Upper lobe of left lung (tissue), 6 donors: ENCODE measurements around the gene GMDS. TPM values are rescaled to one million over a fixed set of nuclear protein-coding genes. Genes with fewer than 3 reads are reported as not detected.
A peak's percentile ranks its signal among the peaks of the same experiment; 100 is the strongest.

Experiments
- ATAC-seq, 2 donors: fragments of 200-7000 bp; cut with Tn5 transposase; one replicate each; pipeline ENCODE4 v1.9.1; 2022; ENCODE audit warnings: mild to moderate bottlenecking in 2 of 2, moderate library complexity in 2 of 2; ENCODE audit not compliant: low FRiP score in 2 of 2
- DNase-seq, 2 donors: peaks; one replicate each; pipeline ENCODE4 v3.0.0-alpha.2; 2019 to 2020
- H3K27ac ChIP-seq, 4 donors: fragments of 200-600 bp; sonication (generic); one replicate each; pipeline ENCODE4 v1.5.1; 2016 to 2019
- H3K27me3 ChIP-seq, 4 donors: fragments of 200-600 bp; sonication (generic); one replicate each; pipeline ENCODE4 v1.5.1; 2017 to 2019
- H3K36me3 ChIP-seq, 4 donors: fragments of 200-600 bp; sonication (generic); one replicate each; pipeline ENCODE4 v1.5.1; 2016 to 2019
- H3K4me1 ChIP-seq, 4 donors: fragments of 200-600 bp; sonication (generic); one replicate each; pipeline ENCODE4 v1.5.1; 2018 to 2019
- H3K4me3 ChIP-seq, 4 donors: fragments of 200-600 bp; sonication (generic); one replicate each; pipeline ENCODE4 v1.5.1; 2017 to 2019; ENCODE audit warnings: mild to moderate bottlenecking in 2 of 4, moderate library complexity in 1 of 4
- H3K9me3 ChIP-seq, 4 donors: fragments of 200-600 bp; sonication (generic); one replicate each; pipeline ENCODE4 v1.5.1; 2018 to 2019
- EP300 ChIP-seq, 4 donors: sonication (generic); formaldehyde crosslinking; IDR thresholded peaks; one replicate each; pipeline ENCODE4 v1.5.1; 2017; ENCODE audit warnings: antibody characterized with exemption in 4 of 4, control low read depth in 2 of 4
- POLR2A ChIP-seq, 4 donors: fragments of 450-650 bp; IDR thresholded peaks; one replicate each; pipeline ENCODE4 v1.5.1; 2016 to 2017; ENCODE audit warnings: antibody characterized with exemption in 4 of 4, mild to moderate bottlenecking in 2 of 4
- POLR2AphosphoS5 ChIP-seq, 2 donors: sonication (generic); formaldehyde crosslinking; IDR thresholded peaks; one replicate each; pipeline ENCODE4 v1.5.1; 2017; ENCODE audit warnings: antibody characterized with exemption in 2 of 2
- WGBS, 2 donors: methylation state at CpG; one replicate each; pipeline ENCODE4 v1.1.5; 2017 to 2018; 5-methylcytosine and 5-hydroxymethylcytosine counted together
- total RNA-seq, 6 donors: library from RNA; depleted of rRNA in 4 of 6; stranded (reverse); fragments of >200 nt in 4 of 6; gene quantifications; one replicate each; pipeline versions ENCODE4 v1.1.0 to v1.2.1, GENCODE V29; 2016 to 2021
- TF ChIP-seq, protein P1 (sequence below), 6 experiments: fragments of 450-650 bp in 4 of 6; fragments of 200-600 bp in 2 of 6; sonication (generic) in 2 of 6; IDR thresholded peaks; one replicate each; pipeline ENCODE4 v1.5.1; 2016 to 2019; ENCODE audit warnings: antibody characterized with exemption in 6 of 6
- donor health status: DM: no; HTN: no; CAD: no; lungs with moderate emphysema.
- donor health status: DM: no; HTN: yes; CAD: no; lungs with severe emphysema.

Gene GMDS
- total RNA-seq, 6 donors from 2014 or later, result 7.6 to 17.8 (median 14.1) TPM

GRCh38 chr6:2147766-2148448 is 97.5 kb downstream of the GMDS start:
- Histone ChIP-seq H3K27ac (no peak overlapping the region), H3K27me3 (no peaks in the 10 kb centered on the region), H3K9me3 (no peaks in the 10 kb centered on the region), H3K4me3 (no peak overlapping the region), H3K36me3 (no peaks in the 10 kb centered on the region), H3K4me1 (no peaks in the 10 kb centered on the region)
- DNase-seq (no peak), ATAC-seq (no peak)
- WGBS, 2 donors, result 76 to 86% methylated on average over 6 of the region's 6 CpGs
- TF ChIP-seq POLR2A (IDR thresholded peaks at IDR 0.05), result no peak
- TF ChIP-seq, protein P1, sequence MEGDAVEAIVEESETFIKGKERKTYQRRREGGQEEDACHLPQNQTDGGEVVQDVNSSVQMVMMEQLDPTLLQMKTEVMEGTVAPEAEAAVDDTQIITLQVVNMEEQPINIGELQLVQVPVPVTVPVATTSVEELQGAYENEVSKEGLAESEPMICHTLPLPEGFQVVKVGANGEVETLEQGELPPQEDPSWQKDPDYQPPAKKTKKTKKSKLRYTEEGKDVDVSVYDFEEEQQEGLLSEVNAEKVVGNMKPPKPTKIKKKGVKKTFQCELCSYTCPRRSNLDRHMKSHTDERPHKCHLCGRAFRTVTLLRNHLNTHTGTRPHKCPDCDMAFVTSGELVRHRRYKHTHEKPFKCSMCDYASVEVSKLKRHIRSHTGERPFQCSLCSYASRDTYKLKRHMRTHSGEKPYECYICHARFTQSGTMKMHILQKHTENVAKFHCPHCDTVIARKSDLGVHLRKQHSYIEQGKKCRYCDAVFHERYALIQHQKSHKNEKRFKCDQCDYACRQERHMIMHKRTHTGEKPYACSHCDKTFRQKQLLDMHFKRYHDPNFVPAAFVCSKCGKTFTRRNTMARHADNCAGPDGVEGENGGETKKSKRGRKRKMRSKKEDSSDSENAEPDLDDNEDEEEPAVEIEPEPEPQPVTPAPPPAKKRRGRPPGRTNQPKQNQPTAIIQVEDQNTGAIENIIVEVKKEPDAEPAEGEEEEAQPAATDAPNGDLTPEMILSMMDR (IDR thresholded peaks at IDR 0.05), result no peak
- no peak for TF ChIP-seq POLR2AphosphoS5 (IDR thresholded peaks at IDR 0.05)

DNA sequence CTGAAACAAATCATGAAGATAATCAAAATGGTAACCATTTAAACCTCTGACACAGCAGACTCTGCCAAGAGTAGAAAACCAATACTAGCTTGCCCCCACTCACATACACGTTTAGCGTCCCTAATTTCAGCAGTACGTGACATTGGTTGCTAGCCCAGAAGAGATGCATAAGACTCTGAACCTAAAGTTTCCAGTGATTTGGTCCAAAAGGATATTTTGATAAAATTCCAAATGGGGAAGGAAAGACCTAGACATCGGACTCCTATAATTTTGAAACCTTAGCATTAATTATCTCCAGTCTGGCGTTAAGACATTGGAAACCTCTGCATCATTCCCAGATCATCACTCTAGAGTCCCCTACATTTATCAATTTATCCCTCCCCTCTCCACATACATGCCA is 98.1 kb downstream of the GMDS start:
- TF ChIP-seq EP300 (IDR thresholded peaks at IDR 0.05) (no peak), POLR2AphosphoS5 (IDR thresholded peaks at IDR 0.05) (no peak)
- TF ChIP-seq, protein P1 (IDR thresholded peaks at IDR 0.05), result no peak
- Histone ChIP-seq H3K4me1 (no peaks in the 10 kb centered on the region), H3K36me3 (no peaks in the 10 kb centered on the region), H3K27me3 (no peaks in the 10 kb centered on the region), H3K27ac (no peak overlapping the region), H3K4me3 (no peak overlapping the region), H3K9me3 (no peaks in the 10 kb centered on the region)
- WGBS, 2 donors, result 91 to 99% methylated on average over 5 of the region's 5 CpGs
- DNase-seq (no peak), ATAC-seq (no peak)

DNA sequence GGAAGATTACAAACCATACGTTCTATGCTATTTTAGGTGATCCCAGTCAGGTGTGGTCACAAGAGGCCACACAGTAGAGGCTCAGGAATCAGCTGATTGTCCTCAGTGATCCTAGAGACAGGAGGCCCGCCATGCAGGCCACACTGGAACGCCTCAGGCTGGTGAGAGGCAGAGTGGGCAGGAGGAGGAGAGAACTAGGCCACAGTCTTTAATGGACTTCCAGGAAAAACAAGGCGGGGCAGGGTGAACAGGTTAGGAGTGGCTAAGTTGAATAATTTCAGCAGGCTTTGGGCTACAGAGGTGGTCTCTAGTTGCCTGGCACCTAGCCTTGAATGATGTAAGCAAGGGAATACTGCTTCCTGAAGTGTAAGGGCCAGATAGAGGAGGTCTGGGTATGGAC is 101.2 kb downstream of the GMDS start:
- no peak overlapping the region for H3K4me3 ChIP-seq
- WGBS, 2 donors, result 79 to 94% methylated on average over 4 of the region's 4 CpGs
- no peaks in the 10 kb centered on the region for H3K4me1 ChIP-seq
- no peaks in the 10 kb centered on the region for H3K9me3 ChIP-seq
- ATAC-seq, result no peak
- TF ChIP-seq EP300 (IDR thresholded peaks at IDR 0.05) (no peak), POLR2AphosphoS5 (IDR thresholded peaks at IDR 0.05) (no peak), POLR2A (IDR thresholded peaks at IDR 0.05) (no peak)
- TF ChIP-seq, protein P1 (IDR thresholded peaks at IDR 0.05), result no peak
- H3K27me3 ChIP-seq, result no peaks in the 10 kb centered on the region
- DNase-seq, result no peak
- no peak overlapping the region for H3K27ac ChIP-seq
- H3K36me3 ChIP-seq, result no peaks in the 10 kb centered on the region

- Histone ChIP-seq H3K27ac (no peak overlapping the region), H3K9me3 (no peaks in the 10 kb centered on the region), H3K4me1 (no peaks in the 10 kb centered on the region), H3K27me3 (no peaks in the 10 kb centered on the region), H3K4me3 (no peak overlapping the region), H3K36me3 (no peaks in the 10 kb centered on the region)
- no peak for ATAC-seq
- WGBS, 2 donors, result 78 to 82% methylated on average over 16 of the region's 16 CpGs
- DNase-seq, result peak in 1 of 2 donors; percentile 5
- TF ChIP-seq EP300 (IDR thresholded peaks at IDR 0.05) (no peak), POLR2A (IDR thresholded peaks at IDR 0.05) (no peak), POLR2AphosphoS5 (IDR thresholded peaks at IDR 0.05) (no peak)
- TF ChIP-seq, protein P1 (IDR thresholded peaks at IDR 0.05), result no peak
These were observed 103.6 kb downstream of the GMDS start for GRCh38 chr6:2141644-2142290.
